Right lobe of liver (tissue), 4 donors: ENCODE data around the gene EDIL3.

Experiments
- POLR2A ChIP-seq: fragments of 450-650 bp; IDR thresholded peaks from one replicate; pipeline ENCODE4 v1.6.1; 2017; ENCODE audit warnings: antibody characterized with exemption, mild to moderate bottlenecking
- TF ChIP-seq, protein P1 (sequence below), 4 donors: fragments of 200-600 bp in 3 of 4; fragments of 450-650 bp in 1 of 4; IDR thresholded peaks; one replicate each; pipeline versions ENCODE4 v1.5.1 to v1.8.0; 2016 to 2022; ENCODE audit warnings: antibody characterized with exemption in 4 of 4, mild to moderate bottlenecking in 2 of 4
- donor health status: DM: no; HTN: no; CAD: no.
- donor health status: DM: no; HTN: no; CAD: no.
- donor health status: DM: no; HTN: yes; CAD: no.

DNA sequence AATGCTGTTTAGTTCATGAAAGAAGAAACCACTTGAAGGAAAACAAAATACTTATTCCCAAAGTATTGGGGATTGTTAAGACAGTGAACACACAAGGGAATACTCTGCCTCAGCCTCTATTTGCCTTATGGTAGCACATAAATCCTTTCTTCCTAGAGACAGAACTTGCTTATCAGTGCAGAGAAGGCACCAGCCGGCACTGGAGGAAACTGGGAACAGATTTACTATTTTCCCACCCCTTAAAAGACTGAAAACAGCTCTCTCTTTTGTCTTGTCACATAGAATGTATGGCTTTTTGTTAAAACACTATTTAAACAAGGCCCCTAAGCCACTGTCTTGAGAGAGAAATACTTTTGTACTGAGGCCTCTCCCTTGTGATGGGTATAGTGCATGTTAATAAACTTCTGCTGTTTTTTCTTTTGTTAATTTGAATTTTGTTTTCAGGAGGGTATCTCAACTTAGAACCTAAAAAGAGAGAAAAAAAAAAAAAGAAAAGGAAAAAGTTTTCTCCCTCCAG lies 40.7 kb upstream of the EDIL3 start:
- TF ChIP-seq POLR2A = no peak
- TF ChIP-seq, protein P1, sequence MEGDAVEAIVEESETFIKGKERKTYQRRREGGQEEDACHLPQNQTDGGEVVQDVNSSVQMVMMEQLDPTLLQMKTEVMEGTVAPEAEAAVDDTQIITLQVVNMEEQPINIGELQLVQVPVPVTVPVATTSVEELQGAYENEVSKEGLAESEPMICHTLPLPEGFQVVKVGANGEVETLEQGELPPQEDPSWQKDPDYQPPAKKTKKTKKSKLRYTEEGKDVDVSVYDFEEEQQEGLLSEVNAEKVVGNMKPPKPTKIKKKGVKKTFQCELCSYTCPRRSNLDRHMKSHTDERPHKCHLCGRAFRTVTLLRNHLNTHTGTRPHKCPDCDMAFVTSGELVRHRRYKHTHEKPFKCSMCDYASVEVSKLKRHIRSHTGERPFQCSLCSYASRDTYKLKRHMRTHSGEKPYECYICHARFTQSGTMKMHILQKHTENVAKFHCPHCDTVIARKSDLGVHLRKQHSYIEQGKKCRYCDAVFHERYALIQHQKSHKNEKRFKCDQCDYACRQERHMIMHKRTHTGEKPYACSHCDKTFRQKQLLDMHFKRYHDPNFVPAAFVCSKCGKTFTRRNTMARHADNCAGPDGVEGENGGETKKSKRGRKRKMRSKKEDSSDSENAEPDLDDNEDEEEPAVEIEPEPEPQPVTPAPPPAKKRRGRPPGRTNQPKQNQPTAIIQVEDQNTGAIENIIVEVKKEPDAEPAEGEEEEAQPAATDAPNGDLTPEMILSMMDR (IDR thresholded peaks at IDR 0.05) = no peak
